ENCODE data around the gene CYGB.
"Not testable (repeated sequence)": the region's sequence is repeated elsewhere in the genome, so short reads cannot be mapped to it uniquely, and the experiment has no call there.

The CYGB gene

DNA sequence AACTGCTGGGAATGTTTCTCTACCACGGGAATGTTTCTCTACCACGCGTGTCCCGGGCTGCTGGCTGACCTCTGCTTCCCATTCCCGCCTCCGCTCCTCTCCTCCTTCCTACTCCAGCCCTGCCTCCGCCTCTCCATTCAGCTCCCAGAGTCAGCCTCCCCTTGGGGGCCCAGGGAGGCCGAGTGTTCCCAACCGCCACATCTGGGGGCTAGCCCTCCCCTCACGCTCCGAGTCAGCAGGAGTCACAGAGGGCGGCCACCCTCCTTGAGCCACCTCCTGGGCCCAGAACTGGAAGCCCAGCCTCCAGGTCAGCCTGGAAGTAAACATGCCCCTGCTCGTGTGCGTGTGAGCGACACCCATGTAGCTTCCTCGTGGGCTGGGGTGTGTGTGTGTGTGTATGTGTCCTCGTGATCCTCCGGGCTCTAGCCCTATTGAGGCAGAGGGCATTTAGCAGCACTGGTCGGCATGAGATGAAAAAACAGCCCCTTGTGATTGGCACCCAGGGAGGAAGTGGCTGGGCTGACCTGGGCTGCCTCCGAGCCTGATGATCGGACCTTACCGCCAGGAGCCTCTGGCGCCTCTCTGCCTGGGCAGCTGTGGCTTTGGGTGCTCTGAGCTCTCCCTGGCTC is 7.3 kb downstream of the CYGB start:
- Histone ChIP-seq H3K36me3 (ENCODE audit: control insufficient read depth in 2 of 2, insufficient read depth in 2 of 2, low read length in 2 of 2) (no peaks in the 10 kb centered on the region), H3K4me1 (ENCODE audit: control insufficient read depth in 2 of 2, insufficient read depth in 2 of 2, low read length in 2 of 2) (peaks cover 35 to 44% of the 10 kb centered on the region in 2 donors), H3K27ac (ENCODE audit: low read depth in 2 of 2, low read length in 2 of 2) (peak overlapping the region; percentile 73 to 86), H3K4me3 (ENCODE audit: low read length in 2 of 2) (peak overlapping the region in 1 of 2 donors; percentile 31), H3K27me3 (ENCODE audit: control insufficient read depth in 2 of 2, insufficient read depth in 2 of 2, low read length in 2 of 2) (no peaks in the 10 kb centered on the region), H3K9me3 (ENCODE audit: control insufficient read depth in 2 of 2, low read length in 2 of 2) (no peaks in the 10 kb centered on the region), H3K9ac (ENCODE audit: low read depth in 1 of 2, low read length in 2 of 2) (peak overlapping the region; percentile 16 to 32)

GRCh38 chr17:76529224-76530094 is 8.1 kb downstream of the CYGB start:
- peak overlapping the region in 1 of 2 donors; percentile 53 for H3K9ac ChIP-seq (ENCODE audit: low read depth in 1 of 2, low read length in 2 of 2)
- peaks cover 43 to 50% of the 10 kb centered on the region in 2 donors for H3K4me1 ChIP-seq (ENCODE audit: control insufficient read depth in 2 of 2, insufficient read depth in 2 of 2, low read length in 2 of 2)

DNA sequence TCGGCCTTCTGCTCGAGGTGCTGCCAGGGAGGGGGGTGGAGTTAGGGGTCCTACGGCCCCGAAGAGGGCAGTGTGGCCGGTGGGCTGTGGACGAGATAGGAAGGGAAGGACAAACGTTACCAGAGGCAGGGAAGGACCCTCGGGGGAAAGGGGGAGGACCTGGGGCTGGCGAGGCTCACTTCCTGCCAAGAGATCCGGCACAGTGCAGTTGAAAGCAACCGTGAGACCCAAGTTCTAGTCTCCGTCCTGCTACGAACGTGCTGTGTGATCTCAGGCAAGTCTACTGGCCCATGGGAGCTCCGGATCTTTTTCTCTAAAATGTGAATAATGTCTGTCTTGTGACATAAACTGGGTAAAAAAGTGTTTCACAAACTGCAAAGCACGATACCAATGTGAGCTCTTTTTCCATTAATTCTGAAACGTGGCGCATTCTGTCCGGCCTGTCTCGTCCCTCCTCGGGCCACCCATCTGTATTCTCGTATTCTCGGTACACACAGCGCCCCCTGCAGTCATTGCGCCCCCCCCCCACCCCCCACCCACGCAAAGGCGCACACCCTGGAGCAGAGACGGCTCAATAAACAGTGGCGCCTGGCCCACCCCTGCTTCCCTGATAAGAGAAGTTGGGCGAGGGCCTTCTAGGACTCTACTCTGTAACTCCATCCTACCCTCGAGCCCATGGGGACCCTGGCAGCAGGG is 8.8 kb downstream of the CYGB start:
- H3K27ac ChIP-seq (ENCODE audit: low read depth in 2 of 2, low read length in 2 of 2): peak overlapping the region; percentile 73 to 86
- H3K36me3 ChIP-seq (ENCODE audit: control insufficient read depth in 2 of 2, insufficient read depth in 2 of 2, low read length in 2 of 2): no peaks in the 10 kb centered on the region
- H3K9ac ChIP-seq (ENCODE audit: low read depth in 1 of 2, low read length in 2 of 2): peak overlapping the region; percentile 32 to 53
- no peaks in the 10 kb centered on the region for H3K27me3 ChIP-seq (ENCODE audit: control insufficient read depth in 2 of 2, insufficient read depth in 2 of 2, low read length in 2 of 2)
- no peaks in the 10 kb centered on the region for H3K9me3 ChIP-seq (ENCODE audit: control insufficient read depth in 2 of 2, low read length in 2 of 2)
- H3K4me3 ChIP-seq (ENCODE audit: low read length in 2 of 2): peak overlapping the region; percentile 4 to 37
- H3K4me1 ChIP-seq (ENCODE audit: control insufficient read depth in 2 of 2, insufficient read depth in 2 of 2, low read length in 2 of 2): peaks cover 44 to 51% of the 10 kb centered on the region in 2 donors

More at GRCh38 chr17:76529224-76530094, 8.1 kb downstream of the CYGB start:
- Histone ChIP-seq H3K27ac (ENCODE audit: low read depth in 2 of 2, low read length in 2 of 2) (peak overlapping the region; percentile 73 to 86), H3K27me3 (ENCODE audit: control insufficient read depth in 2 of 2, insufficient read depth in 2 of 2, low read length in 2 of 2) (no peaks in the 10 kb centered on the region), H3K36me3 (ENCODE audit: control insufficient read depth in 2 of 2, insufficient read depth in 2 of 2, low read length in 2 of 2) (no peaks in the 10 kb centered on the region), H3K4me3 (ENCODE audit: low read length in 2 of 2) (peak overlapping the region in 1 of 2 donors; percentile 27), H3K9me3 (ENCODE audit: control insufficient read depth in 2 of 2, low read length in 2 of 2) (no peaks in the 10 kb centered on the region)

DNA sequence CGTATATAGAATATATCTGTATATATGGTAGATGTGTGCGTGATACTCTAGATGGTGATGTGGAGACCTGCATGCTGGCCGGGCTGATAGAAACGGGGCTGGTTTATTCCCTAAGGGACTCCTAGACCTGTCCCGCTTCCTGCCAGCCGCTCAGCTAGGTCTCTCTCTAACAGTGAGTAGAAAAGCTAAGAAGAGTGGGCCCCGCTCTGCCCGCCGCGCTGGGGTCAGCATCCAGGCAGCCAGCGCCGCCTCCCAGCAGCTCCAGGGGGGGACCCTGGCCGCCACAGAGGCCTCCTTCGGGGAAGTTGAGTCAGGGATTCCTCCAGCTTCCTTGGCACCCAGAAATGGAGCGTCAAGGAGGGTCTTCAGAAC is 9.4 kb downstream of the CYGB start:
- H3K9ac ChIP-seq (ENCODE audit: low read depth in 1 of 2, low read length in 2 of 2): peak overlapping the region; percentile 13 to 32
- no peaks in the 10 kb centered on the region for H3K9me3 ChIP-seq (ENCODE audit: control insufficient read depth in 2 of 2, low read length in 2 of 2)
- H3K27ac ChIP-seq (ENCODE audit: low read depth in 2 of 2, low read length in 2 of 2): peak overlapping the region; percentile 73 to 86
- H3K27me3 ChIP-seq (ENCODE audit: control insufficient read depth in 2 of 2, insufficient read depth in 2 of 2, low read length in 2 of 2): no peaks in the 10 kb centered on the region
- H3K36me3 ChIP-seq (ENCODE audit: control insufficient read depth in 2 of 2, insufficient read depth in 2 of 2, low read length in 2 of 2): no peaks in the 10 kb centered on the region
- H3K4me3 ChIP-seq (ENCODE audit: low read length in 2 of 2): peak overlapping the region; percentile 4 to 37
- peaks cover 47 to 50% of the 10 kb centered on the region in 2 donors for H3K4me1 ChIP-seq (ENCODE audit: control insufficient read depth in 2 of 2, insufficient read depth in 2 of 2, low read length in 2 of 2)

DNA sequence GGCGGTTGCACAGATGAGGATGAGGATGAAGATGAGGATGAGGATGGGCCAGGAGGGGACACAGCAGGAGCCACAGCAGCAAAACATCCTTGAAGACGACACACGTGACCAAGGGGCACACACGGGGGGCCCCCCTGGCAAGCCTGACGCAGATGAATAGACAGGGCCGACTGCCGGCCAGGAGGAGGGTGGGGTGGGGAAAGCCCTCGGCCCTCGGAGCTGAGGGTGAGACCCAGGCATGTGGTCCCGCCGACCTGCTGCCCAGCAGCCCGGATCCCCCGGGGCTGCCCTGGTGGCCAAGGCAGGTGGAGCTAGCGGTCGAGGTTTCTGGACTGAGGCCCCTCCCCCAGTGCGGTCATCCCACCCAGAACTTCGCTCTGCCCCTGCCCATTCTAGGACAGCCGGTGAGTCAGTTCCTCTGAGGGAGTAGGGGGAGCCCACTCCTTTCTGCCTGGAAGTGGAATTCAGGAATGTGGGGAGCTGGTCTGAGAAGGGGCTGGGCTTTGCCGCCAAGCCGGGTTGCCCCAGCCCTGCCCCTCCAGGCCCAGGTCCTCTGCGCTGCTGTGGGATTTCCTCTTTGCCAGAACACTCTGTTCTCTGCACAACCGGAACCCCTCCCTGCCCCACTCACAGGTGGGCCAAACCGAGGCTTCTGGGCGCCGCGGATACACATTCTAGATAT is 9.9 kb downstream of the CYGB start:
- Histone ChIP-seq H3K27ac (ENCODE audit: low read depth in 2 of 2, low read length in 2 of 2) (peak overlapping the region; percentile 52 to 73), H3K9ac (ENCODE audit: low read depth in 1 of 2, low read length in 2 of 2) (peak overlapping the region; percentile 8 to 24), H3K9me3 (ENCODE audit: control insufficient read depth in 2 of 2, low read length in 2 of 2) (no peaks in the 10 kb centered on the region), H3K4me3 (ENCODE audit: low read length in 2 of 2) (peak overlapping the region in 1 of 2 donors; percentile 26), H3K36me3 (ENCODE audit: control insufficient read depth in 2 of 2, insufficient read depth in 2 of 2, low read length in 2 of 2) (no peaks in the 10 kb centered on the region), H3K27me3 (ENCODE audit: control insufficient read depth in 2 of 2, insufficient read depth in 2 of 2, low read length in 2 of 2) (peaks cover 0 to 4% of the 10 kb centered on the region in 2 donors), H3K4me1 (ENCODE audit: control insufficient read depth in 2 of 2, insufficient read depth in 2 of 2, low read length in 2 of 2) (peaks cover 42 to 45% of the 10 kb centered on the region in 2 donors)

GRCh38 chr17:76527016-76527415 is 10.5 kb downstream of the CYGB start:
- Histone ChIP-seq H3K4me1 (ENCODE audit: control insufficient read depth in 2 of 2, insufficient read depth in 2 of 2, low read length in 2 of 2) (peaks cover 42 to 45% of the 10 kb centered on the region in 2 donors), H3K4me3 (ENCODE audit: low read length in 2 of 2) (peak overlapping the region in 1 of 2 donors; percentile 26), H3K9ac (ENCODE audit: low read depth in 1 of 2, low read length in 2 of 2) (peak overlapping the region; percentile 8 to 24), H3K27ac (ENCODE audit: low read depth in 2 of 2, low read length in 2 of 2) (peak overlapping the region; percentile 52 to 73)
- H3K9me3 ChIP-seq (ENCODE audit: control insufficient read depth in 2 of 2, low read length in 2 of 2); H3K36me3 ChIP-seq (ENCODE audit: control insufficient read depth in 2 of 2, insufficient read depth in 2 of 2, low read length in 2 of 2); H3K27me3 ChIP-seq (ENCODE audit: control insufficient read depth in 2 of 2, insufficient read depth in 2 of 2, low read length in 2 of 2): not testable (repeated sequence)

- H3K27me3 ChIP-seq (ENCODE audit: control insufficient read depth in 2 of 2, insufficient read depth in 2 of 2, low read length in 2 of 2); H3K27ac ChIP-seq (ENCODE audit: low read depth in 2 of 2, low read length in 2 of 2); H3K4me3 ChIP-seq (ENCODE audit: low read length in 2 of 2); H3K9me3 ChIP-seq (ENCODE audit: control insufficient read depth in 2 of 2, low read length in 2 of 2); H3K9ac ChIP-seq (ENCODE audit: low read depth in 1 of 2, low read length in 2 of 2); H3K36me3 ChIP-seq (ENCODE audit: control insufficient read depth in 2 of 2, insufficient read depth in 2 of 2, low read length in 2 of 2): not testable (repeated sequence)
- H3K4me1 ChIP-seq (ENCODE audit: control insufficient read depth in 2 of 2, insufficient read depth in 2 of 2, low read length in 2 of 2): peaks cover 33 to 36% of the 10 kb centered on the region in 2 donors
These were observed 12.0 kb downstream of the CYGB start for GRCh38 chr17:76525513-76525833.

- no peak overlapping the region for H3K4me3 ChIP-seq (ENCODE audit: low read length in 2 of 2)
- H3K36me3 ChIP-seq (ENCODE audit: control insufficient read depth in 2 of 2, insufficient read depth in 2 of 2, low read length in 2 of 2): no peaks in the 10 kb centered on the region
- H3K27me3 ChIP-seq (ENCODE audit: control insufficient read depth in 2 of 2, insufficient read depth in 2 of 2, low read length in 2 of 2): peaks cover 0 to 4% of the 10 kb centered on the region in 2 donors
- peak overlapping the region in 1 of 2 donors; percentile 10 for H3K27ac ChIP-seq (ENCODE audit: low read depth in 2 of 2, low read length in 2 of 2)
- H3K9ac ChIP-seq (ENCODE audit: low read depth in 1 of 2, low read length in 2 of 2): peak overlapping the region in 1 of 2 donors; percentile 13
- H3K4me1 ChIP-seq (ENCODE audit: control insufficient read depth in 2 of 2, insufficient read depth in 2 of 2, low read length in 2 of 2): peaks cover 28 to 30% of the 10 kb centered on the region in 2 donors
- H3K9me3 ChIP-seq (ENCODE audit: control insufficient read depth in 2 of 2, low read length in 2 of 2): no peaks in the 10 kb centered on the region
These were observed 12.7 kb downstream of the CYGB start for GRCh38 chr17:76524598-76525512.
